A673 (cell line): Measurements from ENCODE around the gene NEK9.

Experiments used
- EZH2 ChIP-seq: fragments of 200-600 bp; sonication (generic); IDR thresholded peaks from 2 replicates; pipeline ENCODE4 v1.6.1; 2017; ENCODE audit warnings: borderline replicate concordance, low read depth, mild to moderate bottlenecking, mixed read lengths, antibody characterized with exemption, low read length; ENCODE audit not compliant: poor library complexity, severe bottlenecking
- TF ChIP-seq, protein P1 (sequence below): fragments of 300-800, 200-600 bp; sonication (generic); conservative IDR thresholded peaks from 2 replicates; pipeline ENCODE4 v1.5.1; 2017; ENCODE audit warnings: low read depth, mild to moderate bottlenecking, antibody characterized with exemption, low read length, moderate library complexity, mixed read lengths

GRCh38 chr14:75096959-75097358, 29.9 kb downstream of the NEK9 start:
- TF ChIP-seq, protein P1, sequence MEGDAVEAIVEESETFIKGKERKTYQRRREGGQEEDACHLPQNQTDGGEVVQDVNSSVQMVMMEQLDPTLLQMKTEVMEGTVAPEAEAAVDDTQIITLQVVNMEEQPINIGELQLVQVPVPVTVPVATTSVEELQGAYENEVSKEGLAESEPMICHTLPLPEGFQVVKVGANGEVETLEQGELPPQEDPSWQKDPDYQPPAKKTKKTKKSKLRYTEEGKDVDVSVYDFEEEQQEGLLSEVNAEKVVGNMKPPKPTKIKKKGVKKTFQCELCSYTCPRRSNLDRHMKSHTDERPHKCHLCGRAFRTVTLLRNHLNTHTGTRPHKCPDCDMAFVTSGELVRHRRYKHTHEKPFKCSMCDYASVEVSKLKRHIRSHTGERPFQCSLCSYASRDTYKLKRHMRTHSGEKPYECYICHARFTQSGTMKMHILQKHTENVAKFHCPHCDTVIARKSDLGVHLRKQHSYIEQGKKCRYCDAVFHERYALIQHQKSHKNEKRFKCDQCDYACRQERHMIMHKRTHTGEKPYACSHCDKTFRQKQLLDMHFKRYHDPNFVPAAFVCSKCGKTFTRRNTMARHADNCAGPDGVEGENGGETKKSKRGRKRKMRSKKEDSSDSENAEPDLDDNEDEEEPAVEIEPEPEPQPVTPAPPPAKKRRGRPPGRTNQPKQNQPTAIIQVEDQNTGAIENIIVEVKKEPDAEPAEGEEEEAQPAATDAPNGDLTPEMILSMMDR = no peak
- no peak for TF ChIP-seq EZH2
